ENCODE results near the gene PLCL2. TPM values are rescaled to one million over a fixed set of nuclear protein-coding genes. Genes with fewer than 3 reads are reported as not detected.

Gene PLCL2
- total RNA-seq, 1 donor from 2014 or later, result 1.8 TPM

- Mint-ChIP-seq H3K9me3 (ENCODE audit: unreplicated experiment) (no peaks in the 10 kb centered on the region), H3K4me1 (ENCODE audit: unreplicated experiment) (peaks cover 21% of the 10 kb centered on the region), H3K36me3 (ENCODE audit: unreplicated experiment) (no peaks in the 10 kb centered on the region), H3K27ac (ENCODE audit: unreplicated experiment) (no peak overlapping the region), H3K27me3 (ENCODE audit: unreplicated experiment) (no peaks in the 10 kb centered on the region), H3K4me3 (ENCODE audit: unreplicated experiment) (no peak overlapping the region)
- DNase-seq (ENCODE audit: extremely low spot score, unreplicated experiment), result no peak
- no peak for TF ChIP-seq CTCF (IDR thresholded peaks at IDR 0.05)
Measured at GRCh38 chr3:17038900-17039553, 154.3 kb downstream of the PLCL2 start.

GRCh38 chr3:17039594-17039993 lies 154.8 kb downstream of the PLCL2 start:
- Mint-ChIP-seq H3K4me3 (ENCODE audit: unreplicated experiment) (no peak overlapping the region), H3K27ac (ENCODE audit: unreplicated experiment) (peak overlapping the region; percentile 25), H3K9me3 (ENCODE audit: unreplicated experiment) (no peaks in the 10 kb centered on the region), H3K27me3 (ENCODE audit: unreplicated experiment) (no peaks in the 10 kb centered on the region), H3K36me3 (ENCODE audit: unreplicated experiment) (no peaks in the 10 kb centered on the region), H3K4me1 (ENCODE audit: unreplicated experiment) (peaks cover 21% of the 10 kb centered on the region)
- DNase-seq (ENCODE audit: extremely low spot score, unreplicated experiment), result no peak
- TF ChIP-seq CTCF (IDR thresholded peaks at IDR 0.05), result no peak

GRCh38 chr3:17040322-17040989 lies 155.7 kb downstream of the PLCL2 start:
- H3K9me3 Mint-ChIP-seq (ENCODE audit: unreplicated experiment), result no peaks in the 10 kb centered on the region
- no peaks in the 10 kb centered on the region for H3K36me3 Mint-ChIP-seq (ENCODE audit: unreplicated experiment)
- no peak overlapping the region for H3K4me3 Mint-ChIP-seq (ENCODE audit: unreplicated experiment)
- no peaks in the 10 kb centered on the region for H3K27me3 Mint-ChIP-seq (ENCODE audit: unreplicated experiment)
- TF ChIP-seq CTCF (IDR thresholded peaks at IDR 0.05), result no peak
- no peak for DNase-seq (ENCODE audit: extremely low spot score, unreplicated experiment)
- no peak overlapping the region for H3K27ac Mint-ChIP-seq (ENCODE audit: unreplicated experiment)
- peaks cover 21% of the 10 kb centered on the region for H3K4me1 Mint-ChIP-seq (ENCODE audit: unreplicated experiment)

GRCh38 chr3:17040990-17041377 lies 156.2 kb downstream of the PLCL2 start:
- Mint-ChIP-seq H3K4me1 (ENCODE audit: unreplicated experiment) (peaks cover 21% of the 10 kb centered on the region), H3K9me3 (ENCODE audit: unreplicated experiment) (no peaks in the 10 kb centered on the region), H3K27me3 (ENCODE audit: unreplicated experiment) (no peaks in the 10 kb centered on the region), H3K36me3 (ENCODE audit: unreplicated experiment) (no peaks in the 10 kb centered on the region), H3K27ac (ENCODE audit: unreplicated experiment) (no peak overlapping the region), H3K4me3 (ENCODE audit: unreplicated experiment) (no peak overlapping the region)
- TF ChIP-seq CTCF (IDR thresholded peaks at IDR 0.05), result no peak
- DNase-seq (ENCODE audit: extremely low spot score, unreplicated experiment), result no peak

GRCh38 chr3:17044855-17045254 lies 160.1 kb downstream of the PLCL2 start:
- DNase-seq (ENCODE audit: extremely low spot score, unreplicated experiment), result no peak
- H3K4me1 Mint-ChIP-seq (ENCODE audit: unreplicated experiment), result peaks cover 13% of the 10 kb centered on the region
- no peaks in the 10 kb centered on the region for H3K9me3 Mint-ChIP-seq (ENCODE audit: unreplicated experiment)
- H3K36me3 Mint-ChIP-seq (ENCODE audit: unreplicated experiment), result no peaks in the 10 kb centered on the region
- no peak overlapping the region for H3K27ac Mint-ChIP-seq (ENCODE audit: unreplicated experiment)
- H3K4me3 Mint-ChIP-seq (ENCODE audit: unreplicated experiment), result no peak overlapping the region
- H3K27me3 Mint-ChIP-seq (ENCODE audit: unreplicated experiment), result no peaks in the 10 kb centered on the region
- no peak for TF ChIP-seq CTCF (IDR thresholded peaks at IDR 0.05)

Data from osteocyte (in vitro differentiated cells).